ENCODE measurements around the gene SH3PXD2A. TPM values are rescaled to one million over a fixed set of nuclear protein-coding genes. Genes with fewer than 3 reads are reported as not detected.

Gene SH3PXD2A
- total RNA-seq, 1 experiment from 2014 or later = 0.82 TPM

GRCh38 chr10:103696411-103697145 lies 158.8 kb downstream of the SH3PXD2A start:
- peak; percentile 90 for DNase-seq (ENCODE audit: extremely low read depth, low read depth)

- no peak for DNase-seq (ENCODE audit: extremely low read depth, low read depth)
These were observed 159.3 kb downstream of the SH3PXD2A start for GRCh38 chr10:103696094-103696410.

- no peak for DNase-seq (ENCODE audit: extremely low read depth, low read depth)
These were observed 159.8 kb downstream of the SH3PXD2A start for GRCh38 chr10:103695584-103696005.

GRCh38 chr10:103693812-103694205 lies 161.6 kb downstream of the SH3PXD2A start:
- no peak for DNase-seq (ENCODE audit: extremely low read depth, low read depth)

GRCh38 chr10:103692952-103693811 lies 162.2 kb downstream of the SH3PXD2A start:
- DNase-seq (ENCODE audit: extremely low read depth, low read depth) = no peak

- DNase-seq (ENCODE audit: extremely low read depth, low read depth) = no peak
These were observed 162.9 kb downstream of the SH3PXD2A start for GRCh38 chr10:103692436-103692951.

GRCh38 chr10:103691723-103692435 lies 163.5 kb downstream of the SH3PXD2A start:
- DNase-seq (ENCODE audit: extremely low read depth, low read depth) = no peak

GRCh38 chr10:103691267-103691666 lies 164.1 kb downstream of the SH3PXD2A start:
- DNase-seq (ENCODE audit: extremely low read depth, low read depth) = no peak

- no peak for DNase-seq (ENCODE audit: extremely low read depth, low read depth)
These were observed 165.1 kb downstream of the SH3PXD2A start for GRCh38 chr10:103690281-103690680.

GRCh38 chr10:103688491-103688890 lies 166.9 kb downstream of the SH3PXD2A start:
- DNase-seq (ENCODE audit: extremely low read depth, low read depth) = no peak

- no peak for DNase-seq (ENCODE audit: extremely low read depth, low read depth)
These were observed 167.7 kb downstream of the SH3PXD2A start for GRCh38 chr10:103687718-103688117.

- no peak for DNase-seq (ENCODE audit: extremely low read depth, low read depth)
These were observed 168.2 kb downstream of the SH3PXD2A start for GRCh38 chr10:103687172-103687571.

- DNase-seq (ENCODE audit: extremely low read depth, low read depth) = peak; percentile 56
These were observed 169.3 kb downstream of the SH3PXD2A start for GRCh38 chr10:103685880-103686669.

GRCh38 chr10:103683851-103684250 lies 171.5 kb downstream of the SH3PXD2A start:
- DNase-seq (ENCODE audit: extremely low read depth, low read depth) = no peak

- no peak for DNase-seq (ENCODE audit: extremely low read depth, low read depth)
These were observed 172.7 kb downstream of the SH3PXD2A start for GRCh38 chr10:103682631-103683030.

- no peak for DNase-seq (ENCODE audit: extremely low read depth, low read depth)
These were observed 173.6 kb downstream of the SH3PXD2A start for GRCh38 chr10:103681617-103682399.

- no peak for DNase-seq (ENCODE audit: extremely low read depth, low read depth)
These were observed 174.5 kb downstream of the SH3PXD2A start for GRCh38 chr10:103680869-103681236.

- DNase-seq (ENCODE audit: extremely low read depth, low read depth) = no peak
These were observed 176.1 kb downstream of the SH3PXD2A start for GRCh38 chr10:103679096-103679790.

GRCh38 chr10:103678178-103678526 lies 177.2 kb downstream of the SH3PXD2A start:
- no peak for DNase-seq (ENCODE audit: extremely low read depth, low read depth)

Measured in NCI-H460 (cell line).